ENCODE measurements around the gene KLHL17.

DNA sequence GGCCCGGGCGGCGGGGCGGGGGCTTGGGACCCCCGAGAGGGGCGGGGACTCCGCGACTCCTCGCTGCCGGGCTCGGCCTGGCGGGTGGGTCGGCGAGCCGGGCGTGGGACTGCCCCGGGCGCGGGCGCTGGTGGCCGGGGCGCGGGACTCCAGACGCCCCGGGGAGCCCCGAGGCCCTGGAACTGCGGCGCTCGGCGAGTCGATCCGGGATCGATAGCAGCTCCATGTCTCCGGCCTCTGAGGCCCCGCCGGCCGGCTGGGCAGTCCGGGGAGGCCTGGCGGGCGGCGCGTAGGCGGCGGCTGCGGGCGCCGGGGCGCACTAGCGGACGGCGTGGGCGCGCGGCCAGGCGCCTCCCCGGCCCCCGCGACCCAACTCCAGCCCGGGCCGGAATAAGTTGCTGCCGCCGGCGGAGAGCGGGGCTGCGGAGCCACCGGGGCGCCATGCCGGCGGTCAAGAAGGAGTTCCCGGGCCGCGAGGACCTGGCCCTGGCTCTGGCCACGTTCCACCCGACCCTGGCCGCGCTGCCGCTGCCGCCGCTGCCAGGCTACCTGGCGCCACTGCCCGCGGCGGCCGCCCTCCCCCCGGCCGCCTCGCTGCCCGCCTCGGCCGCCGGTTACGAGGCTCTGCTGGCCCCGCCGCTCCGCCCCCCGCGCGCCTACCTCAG is 36.3 kb upstream of the KLHL17 start:
- no peak for TF ChIP-seq POLR2A (IDR thresholded peaks at IDR 0.05)
- TF ChIP-seq, protein P1, sequence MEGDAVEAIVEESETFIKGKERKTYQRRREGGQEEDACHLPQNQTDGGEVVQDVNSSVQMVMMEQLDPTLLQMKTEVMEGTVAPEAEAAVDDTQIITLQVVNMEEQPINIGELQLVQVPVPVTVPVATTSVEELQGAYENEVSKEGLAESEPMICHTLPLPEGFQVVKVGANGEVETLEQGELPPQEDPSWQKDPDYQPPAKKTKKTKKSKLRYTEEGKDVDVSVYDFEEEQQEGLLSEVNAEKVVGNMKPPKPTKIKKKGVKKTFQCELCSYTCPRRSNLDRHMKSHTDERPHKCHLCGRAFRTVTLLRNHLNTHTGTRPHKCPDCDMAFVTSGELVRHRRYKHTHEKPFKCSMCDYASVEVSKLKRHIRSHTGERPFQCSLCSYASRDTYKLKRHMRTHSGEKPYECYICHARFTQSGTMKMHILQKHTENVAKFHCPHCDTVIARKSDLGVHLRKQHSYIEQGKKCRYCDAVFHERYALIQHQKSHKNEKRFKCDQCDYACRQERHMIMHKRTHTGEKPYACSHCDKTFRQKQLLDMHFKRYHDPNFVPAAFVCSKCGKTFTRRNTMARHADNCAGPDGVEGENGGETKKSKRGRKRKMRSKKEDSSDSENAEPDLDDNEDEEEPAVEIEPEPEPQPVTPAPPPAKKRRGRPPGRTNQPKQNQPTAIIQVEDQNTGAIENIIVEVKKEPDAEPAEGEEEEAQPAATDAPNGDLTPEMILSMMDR (IDR thresholded peaks at IDR 0.05 in 4 of 5, conservative IDR thresholded peaks at IDR 0.05 in 1 of 5): no peak
